Measurements from ENCODE around the gene PLB1. TPM values are rescaled to one million over a fixed set of nuclear protein-coding genes. Genes with fewer than 3 reads are reported as not detected.

Gene PLB1
- total RNA-seq, 2 experiments from 2014 or later = 1.3 to 1.6 TPM

DNA sequence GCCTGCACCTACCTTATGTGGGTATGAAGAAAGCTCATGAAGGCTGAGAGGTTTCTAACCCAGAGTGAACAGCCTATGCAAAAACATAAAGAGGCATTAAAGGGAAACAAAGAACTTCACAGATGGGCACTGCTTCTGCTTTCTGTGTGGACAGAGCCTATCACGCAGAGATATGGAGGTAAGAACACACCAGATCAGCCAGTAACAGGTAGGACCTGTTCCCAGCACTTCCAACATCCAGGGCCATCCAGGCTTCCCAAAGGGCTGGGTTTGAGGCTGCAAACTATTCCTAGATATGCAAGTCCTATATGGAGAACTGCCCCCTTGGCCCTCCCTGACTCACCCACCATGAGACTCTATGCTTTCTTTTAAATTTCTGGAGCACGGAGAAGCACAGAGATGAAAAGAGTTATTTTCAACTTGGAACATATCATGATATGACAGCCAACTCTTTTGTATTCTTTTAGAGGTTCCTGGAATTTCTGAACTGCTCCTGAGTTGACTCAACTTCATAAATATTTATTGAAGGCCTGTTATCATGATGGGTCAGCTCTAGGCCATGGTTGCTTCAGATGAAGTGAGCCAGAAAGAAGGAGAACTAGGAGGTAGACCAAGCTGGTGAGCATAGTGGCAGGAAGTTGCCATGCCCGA is 178.3 kb downstream of the PLB1 start:
- TF ChIP-seq, protein P1, sequence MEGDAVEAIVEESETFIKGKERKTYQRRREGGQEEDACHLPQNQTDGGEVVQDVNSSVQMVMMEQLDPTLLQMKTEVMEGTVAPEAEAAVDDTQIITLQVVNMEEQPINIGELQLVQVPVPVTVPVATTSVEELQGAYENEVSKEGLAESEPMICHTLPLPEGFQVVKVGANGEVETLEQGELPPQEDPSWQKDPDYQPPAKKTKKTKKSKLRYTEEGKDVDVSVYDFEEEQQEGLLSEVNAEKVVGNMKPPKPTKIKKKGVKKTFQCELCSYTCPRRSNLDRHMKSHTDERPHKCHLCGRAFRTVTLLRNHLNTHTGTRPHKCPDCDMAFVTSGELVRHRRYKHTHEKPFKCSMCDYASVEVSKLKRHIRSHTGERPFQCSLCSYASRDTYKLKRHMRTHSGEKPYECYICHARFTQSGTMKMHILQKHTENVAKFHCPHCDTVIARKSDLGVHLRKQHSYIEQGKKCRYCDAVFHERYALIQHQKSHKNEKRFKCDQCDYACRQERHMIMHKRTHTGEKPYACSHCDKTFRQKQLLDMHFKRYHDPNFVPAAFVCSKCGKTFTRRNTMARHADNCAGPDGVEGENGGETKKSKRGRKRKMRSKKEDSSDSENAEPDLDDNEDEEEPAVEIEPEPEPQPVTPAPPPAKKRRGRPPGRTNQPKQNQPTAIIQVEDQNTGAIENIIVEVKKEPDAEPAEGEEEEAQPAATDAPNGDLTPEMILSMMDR (IDR thresholded peaks at IDR 0.05) = no peak
- CTCF ChIA-PET = interaction anchor here (1.2 kb wide), 1 partner anchor 49 kb away, joined by 3 read pairs; no protein-coding TSS in a partner anchor
- Histone ChIP-seq H3K4me1 (ENCODE audit: insufficient read depth, low read length) (no peaks in the 10 kb centered on the region), H3K9me3 (ENCODE audit: control insufficient read depth in 1 of 2, insufficient read depth in 1 of 2, low read length in 2 of 2) (peaks cover 5 to 10% of the 10 kb centered on the region in 2 experiments), H3K27ac (ENCODE audit: low read depth in 1 of 2, low read length in 2 of 2) (no peak overlapping the region), H3K36me3 (ENCODE audit: insufficient read depth, low read length) (no peaks in the 10 kb centered on the region), H3K27me3 (ENCODE audit: control insufficient read depth in 1 of 2, insufficient read depth in 2 of 2, low read length in 2 of 2) (no peaks in the 10 kb centered on the region), H3K4me3 (ENCODE audit: low read length) (no peak overlapping the region)
- Mint-ChIP-seq H3K27me3 (no peaks in the 10 kb centered on the region), H3K9me3 (peaks cover 10% of the 10 kb centered on the region), H3K36me3 (ENCODE audit: low read depth) (no peaks in the 10 kb centered on the region), H3K4me3 (no peak overlapping the region), H3K27ac (no peak overlapping the region), H3K4me1 (ENCODE audit: low read depth) (no peaks in the 10 kb centered on the region)
- ATAC-seq (ENCODE audit: poor library complexity) (no peak), DNase-seq (no peak)
- intact Hi-C loops (cut with DNase I, micrococcal nuclease) = no loop called here
- POLR2A ChIA-PET = no interaction called here

DNA sequence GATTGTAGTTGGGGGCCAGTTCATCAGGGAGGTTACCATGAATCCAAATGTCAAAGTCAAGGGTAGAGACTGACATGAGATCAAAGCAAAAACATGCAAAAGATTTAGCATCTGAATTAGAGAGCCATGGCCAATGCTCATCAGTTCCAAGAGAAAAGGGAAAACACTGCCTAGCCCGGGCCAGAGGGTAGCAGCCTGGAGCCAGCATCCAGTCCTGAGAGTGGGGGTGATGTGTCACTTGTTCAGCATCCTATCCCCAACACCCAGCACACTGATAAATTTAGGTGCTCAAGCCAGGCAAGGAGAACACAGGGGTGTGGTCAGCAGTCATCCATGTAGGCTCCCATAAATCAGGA is 178.8 kb downstream of the PLB1 start:
- no peak overlapping the region for H3K27ac Mint-ChIP-seq

DNA sequence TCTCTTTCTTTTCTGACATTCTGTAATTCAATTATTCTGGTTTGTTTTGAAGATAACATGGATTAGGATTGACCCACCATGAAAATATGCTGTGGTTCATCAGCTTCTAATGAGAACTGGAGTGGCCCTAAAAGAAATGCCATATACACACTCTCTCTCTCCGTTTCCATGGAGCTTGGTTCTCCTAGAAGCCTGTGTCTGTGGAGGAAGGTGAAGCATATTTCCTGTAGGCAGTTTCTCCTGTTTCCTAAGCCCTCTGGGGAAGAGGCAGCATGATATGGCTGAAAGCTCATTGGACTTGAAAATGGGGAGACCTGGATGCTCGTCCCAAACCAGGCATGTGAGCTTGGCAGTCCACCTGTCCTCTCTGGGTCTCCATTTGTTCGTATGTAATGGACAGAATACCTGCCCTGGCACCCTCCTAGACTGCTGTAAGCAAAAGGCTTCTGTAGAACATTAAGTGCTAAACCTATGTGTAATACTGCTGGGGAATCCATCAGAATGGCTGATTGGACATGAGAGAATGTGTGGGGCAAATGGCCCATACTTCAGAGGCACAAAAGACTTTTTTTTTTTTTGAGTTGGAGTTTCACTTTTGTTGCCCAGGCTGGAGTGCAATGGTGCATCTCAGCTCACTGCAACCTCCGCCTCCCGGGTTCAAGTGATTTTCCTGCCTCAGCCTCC is 180.4 kb downstream of the PLB1 start:
- Mint-ChIP-seq H3K27me3 (no peaks in the 10 kb centered on the region), H3K9me3 (peaks cover 10% of the 10 kb centered on the region), H3K36me3 (ENCODE audit: low read depth) (no peaks in the 10 kb centered on the region), H3K4me3 (no peak overlapping the region), H3K27ac (no peak overlapping the region), H3K4me1 (ENCODE audit: low read depth) (peaks cover 15% of the 10 kb centered on the region)
- no peak overlapping the region for H3K4me3 ChIP-seq (ENCODE audit: low read length)
- intact Hi-C loops (cut with DNase I, micrococcal nuclease) = no loop called here
- CTCF ChIA-PET = interaction anchor here (1.4 to 1.6 kb wide), 2 partner anchors 82 to 110 kb away, joined by 4 read pairs; no protein-coding TSS in a partner anchor
- no peak for ATAC-seq (ENCODE audit: poor library complexity)
- no peak overlapping the region for H3K27ac ChIP-seq (ENCODE audit: low read depth in 1 of 2, low read length in 2 of 2)
- POLR2A ChIA-PET = no interaction called here
- TF ChIP-seq, protein P1 (IDR thresholded peaks at IDR 0.05) = no peak
- H3K27me3 ChIP-seq (ENCODE audit: control insufficient read depth in 1 of 2, insufficient read depth in 2 of 2, low read length in 2 of 2) = no peaks in the 10 kb centered on the region
- no peak for DNase-seq
- H3K36me3 ChIP-seq (ENCODE audit: insufficient read depth, low read length) = no peaks in the 10 kb centered on the region
- H3K4me1 ChIP-seq (ENCODE audit: insufficient read depth, low read length) = peaks cover 12% of the 10 kb centered on the region
- peaks cover 5 to 10% of the 10 kb centered on the region in 2 experiments for H3K9me3 ChIP-seq (ENCODE audit: control insufficient read depth in 1 of 2, insufficient read depth in 1 of 2, low read length in 2 of 2)

More for the DNA sequence above, 178.8 kb downstream of the PLB1 start:
- peaks cover 5 to 10% of the 10 kb centered on the region in 2 experiments for H3K9me3 ChIP-seq (ENCODE audit: control insufficient read depth in 1 of 2, insufficient read depth in 1 of 2, low read length in 2 of 2)
- H3K27ac ChIP-seq (ENCODE audit: low read depth in 1 of 2, low read length in 2 of 2) = no peak overlapping the region
- ChIA-PET POLR2A (no interaction called here), CTCF (interaction anchor here (1.6 kb wide), 1 partner anchor 80 kb away, joined by 4 read pairs; no protein-coding TSS in a partner anchor)
- DNase-seq (no peak), ATAC-seq (ENCODE audit: poor library complexity) (no peak)
- H3K9me3 Mint-ChIP-seq = peaks cover 10% of the 10 kb centered on the region
- H3K36me3 Mint-ChIP-seq (ENCODE audit: low read depth) = no peaks in the 10 kb centered on the region
- peaks cover 4% of the 10 kb centered on the region for H3K4me1 Mint-ChIP-seq (ENCODE audit: low read depth)
- H3K27me3 Mint-ChIP-seq = no peaks in the 10 kb centered on the region
- no peaks in the 10 kb centered on the region for H3K36me3 ChIP-seq (ENCODE audit: insufficient read depth, low read length)
- intact Hi-C loops (cut with DNase I, micrococcal nuclease) = no loop called here
- H3K4me3 ChIP-seq (ENCODE audit: low read length) = no peak overlapping the region
- no peaks in the 10 kb centered on the region for H3K4me1 ChIP-seq (ENCODE audit: insufficient read depth, low read length)
- TF ChIP-seq, protein P1 (IDR thresholded peaks at IDR 0.05) = no peak
- H3K4me3 Mint-ChIP-seq = no peak overlapping the region
- H3K27me3 ChIP-seq (ENCODE audit: control insufficient read depth in 1 of 2, insufficient read depth in 2 of 2, low read length in 2 of 2) = no peaks in the 10 kb centered on the region

Data from CD4-positive, alpha-beta T cell (primary cell).